Peyer's patch (tissue), 4 donors: Measurements from ENCODE around the gene GRM2.

Experiments used
- CTCF ChIP-seq, 6 experiments: fragments of 450-650 bp in 4 of 6; fragments of 200-600 bp in 2 of 6; sonication (generic) in 1 of 6; IDR thresholded peaks; one replicate each; pipeline ENCODE4 v1.5.1; 2017 to 2019; ENCODE audit warnings: antibody characterized with exemption in 6 of 6, mild to moderate bottlenecking in 3 of 6, moderate library complexity in 1 of 6
- POLR2A ChIP-seq, 2 donors: fragments of 450-650 bp; IDR thresholded peaks; one replicate each; pipeline ENCODE4 v1.5.1; 2017; ENCODE audit warnings: antibody characterized with exemption in 2 of 2, mild to moderate bottlenecking in 2 of 2, moderate library complexity in 2 of 2

DNA sequence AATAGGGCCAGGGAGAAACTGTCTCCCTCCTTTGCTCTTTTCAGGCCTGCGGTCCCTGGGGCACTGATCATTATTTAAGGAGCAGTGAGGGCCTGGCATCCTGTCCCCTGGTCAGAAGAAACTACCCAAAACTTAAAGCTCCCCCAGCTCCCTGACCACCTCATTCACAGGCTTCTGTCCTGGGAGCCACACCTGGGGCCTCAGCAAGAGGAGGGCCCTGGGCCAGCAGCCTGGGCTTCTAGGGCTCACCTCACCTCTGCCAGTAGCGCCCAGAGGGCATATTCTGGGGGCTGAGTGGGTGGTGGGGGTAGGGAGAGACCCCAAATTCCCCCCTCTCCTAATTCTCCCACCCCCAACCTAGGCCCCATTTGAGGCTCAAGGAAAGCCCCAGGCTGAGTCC, 4.7 kb upstream of the GRM2 start:
- TF ChIP-seq POLR2A (IDR thresholded peaks at IDR 0.05) (no peak), CTCF (IDR thresholded peaks at IDR 0.05) (no peak)
